Measurements from ENCODE around the gene LPO.
A peak's percentile ranks its signal among the peaks of the same experiment; 100 is the strongest.

The LPO gene

GRCh38 chr17:58245428-58246103, 7.2 kb downstream of the LPO start:
- H3K27me3 ChIP-seq (ENCODE audit: control insufficient read depth, insufficient read depth, low read length), result peaks cover 95% of the 10 kb centered on the region
- peaks cover 15% of the 10 kb centered on the region for H3K4me1 ChIP-seq (ENCODE audit: control insufficient read depth, insufficient read depth, low read length)
- H3K9ac ChIP-seq (ENCODE audit: low read length), result no peak overlapping the region
- no peaks in the 10 kb centered on the region for H3K36me3 ChIP-seq (ENCODE audit: control insufficient read depth, insufficient read depth, low read length)
- no peak overlapping the region for H3K4me3 ChIP-seq (ENCODE audit: low read depth, low read length)
- no peak overlapping the region for H3K27ac ChIP-seq (ENCODE audit: low read depth, low read length)
- H3K9me3 ChIP-seq (ENCODE audit: control insufficient read depth, insufficient read depth, low read depth, low read length), result peaks cover 8% of the 10 kb centered on the region

GRCh38 chr17:58246104-58246740, 7.8 kb downstream of the LPO start:
- H3K4me3 ChIP-seq (ENCODE audit: low read depth, low read length), result no peak overlapping the region
- no peaks in the 10 kb centered on the region for H3K36me3 ChIP-seq (ENCODE audit: control insufficient read depth, insufficient read depth, low read length)
- no peak overlapping the region for H3K9ac ChIP-seq (ENCODE audit: low read length)
- peaks cover 97% of the 10 kb centered on the region for H3K27me3 ChIP-seq (ENCODE audit: control insufficient read depth, insufficient read depth, low read length)
- peaks cover 9% of the 10 kb centered on the region for H3K9me3 ChIP-seq (ENCODE audit: control insufficient read depth, insufficient read depth, low read depth, low read length)
- H3K4me1 ChIP-seq (ENCODE audit: control insufficient read depth, insufficient read depth, low read length), result peaks cover 15% of the 10 kb centered on the region
- no peak overlapping the region for H3K27ac ChIP-seq (ENCODE audit: low read depth, low read length)

- Histone ChIP-seq H3K36me3 (ENCODE audit: control insufficient read depth, insufficient read depth, low read length) (no peaks in the 10 kb centered on the region), H3K9me3 (ENCODE audit: control insufficient read depth, insufficient read depth, low read depth, low read length) (peaks cover 9% of the 10 kb centered on the region), H3K27ac (ENCODE audit: low read depth, low read length) (no peak overlapping the region), H3K4me3 (ENCODE audit: low read depth, low read length) (no peak overlapping the region), H3K27me3 (ENCODE audit: control insufficient read depth, insufficient read depth, low read length) (peaks cover 97% of the 10 kb centered on the region), H3K9ac (ENCODE audit: low read length) (no peak overlapping the region), H3K4me1 (ENCODE audit: control insufficient read depth, insufficient read depth, low read length) (peaks cover 15% of the 10 kb centered on the region)
Measured at GRCh38 chr17:58246781-58247180, 8.4 kb downstream of the LPO start.

- H3K9ac ChIP-seq (ENCODE audit: low read length), result no peak overlapping the region
- no peak overlapping the region for H3K27ac ChIP-seq (ENCODE audit: low read depth, low read length)
- H3K27me3 ChIP-seq (ENCODE audit: control insufficient read depth, insufficient read depth, low read length), result peaks cover 97% of the 10 kb centered on the region
- peaks cover 9% of the 10 kb centered on the region for H3K9me3 ChIP-seq (ENCODE audit: control insufficient read depth, insufficient read depth, low read depth, low read length)
- H3K4me3 ChIP-seq (ENCODE audit: low read depth, low read length), result no peak overlapping the region
- no peaks in the 10 kb centered on the region for H3K36me3 ChIP-seq (ENCODE audit: control insufficient read depth, insufficient read depth, low read length)
- H3K4me1 ChIP-seq (ENCODE audit: control insufficient read depth, insufficient read depth, low read length), result peaks cover 11% of the 10 kb centered on the region
Measured at GRCh38 chr17:58247511-58248363, 9.4 kb downstream of the LPO start.

- no peak overlapping the region for H3K27ac ChIP-seq (ENCODE audit: low read depth, low read length)
- H3K27me3 ChIP-seq (ENCODE audit: control insufficient read depth, insufficient read depth, low read length), result peaks cover 93% of the 10 kb centered on the region
- no peak overlapping the region for H3K9ac ChIP-seq (ENCODE audit: low read length)
- H3K4me3 ChIP-seq (ENCODE audit: low read depth, low read length), result peak overlapping the region; percentile 61
- peaks cover 9% of the 10 kb centered on the region for H3K9me3 ChIP-seq (ENCODE audit: control insufficient read depth, insufficient read depth, low read depth, low read length)
- H3K4me1 ChIP-seq (ENCODE audit: control insufficient read depth, insufficient read depth, low read length), result peaks cover 11% of the 10 kb centered on the region
- no peaks in the 10 kb centered on the region for H3K36me3 ChIP-seq (ENCODE audit: control insufficient read depth, insufficient read depth, low read length)
Measured at GRCh38 chr17:58248955-58249269, 10.5 kb downstream of the LPO start.

GRCh38 chr17:58249270-58250133, 11.1 kb downstream of the LPO start:
- peaks cover 11% of the 10 kb centered on the region for H3K4me1 ChIP-seq (ENCODE audit: control insufficient read depth, insufficient read depth, low read length)
- peaks cover 9% of the 10 kb centered on the region for H3K9me3 ChIP-seq (ENCODE audit: control insufficient read depth, insufficient read depth, low read depth, low read length)
- no peak overlapping the region for H3K27ac ChIP-seq (ENCODE audit: low read depth, low read length)
- peak overlapping the region; percentile 61 for H3K4me3 ChIP-seq (ENCODE audit: low read depth, low read length)
- peaks cover 92% of the 10 kb centered on the region for H3K27me3 ChIP-seq (ENCODE audit: control insufficient read depth, insufficient read depth, low read length)
- H3K9ac ChIP-seq (ENCODE audit: low read length), result no peak overlapping the region
- H3K36me3 ChIP-seq (ENCODE audit: control insufficient read depth, insufficient read depth, low read length), result no peaks in the 10 kb centered on the region

- H3K4me1 ChIP-seq (ENCODE audit: control insufficient read depth, insufficient read depth, low read length), result peaks cover 11% of the 10 kb centered on the region
- no peak overlapping the region for H3K4me3 ChIP-seq (ENCODE audit: low read depth, low read length)
Measured at GRCh38 chr17:58250344-58251011, 12.1 kb downstream of the LPO start.

GRCh38 chr17:58252141-58252540, 13.8 kb downstream of the LPO start:
- no peak overlapping the region for H3K27ac ChIP-seq (ENCODE audit: low read depth, low read length)
- peaks cover 11% of the 10 kb centered on the region for H3K4me1 ChIP-seq (ENCODE audit: control insufficient read depth, insufficient read depth, low read length)
- H3K9me3 ChIP-seq (ENCODE audit: control insufficient read depth, insufficient read depth, low read depth, low read length), result peaks cover 9% of the 10 kb centered on the region
- H3K36me3 ChIP-seq (ENCODE audit: control insufficient read depth, insufficient read depth, low read length), result no peaks in the 10 kb centered on the region
- H3K27me3 ChIP-seq (ENCODE audit: control insufficient read depth, insufficient read depth, low read length), result peaks cover 72% of the 10 kb centered on the region
- no peak overlapping the region for H3K4me3 ChIP-seq (ENCODE audit: low read depth, low read length)
- H3K9ac ChIP-seq (ENCODE audit: low read length), result no peak overlapping the region

More at GRCh38 chr17:58250344-58251011, 12.1 kb downstream of the LPO start:
- peaks cover 86% of the 10 kb centered on the region for H3K27me3 ChIP-seq (ENCODE audit: control insufficient read depth, insufficient read depth, low read length)
- no peaks in the 10 kb centered on the region for H3K36me3 ChIP-seq (ENCODE audit: control insufficient read depth, insufficient read depth, low read length)
- no peak overlapping the region for H3K27ac ChIP-seq (ENCODE audit: low read depth, low read length)
- no peak overlapping the region for H3K9ac ChIP-seq (ENCODE audit: low read length)
- peaks cover 9% of the 10 kb centered on the region for H3K9me3 ChIP-seq (ENCODE audit: control insufficient read depth, insufficient read depth, low read depth, low read length)

GRCh38 chr17:58253082-58253481, 14.7 kb downstream of the LPO start:
- Histone ChIP-seq H3K27ac (ENCODE audit: low read depth, low read length) (no peak overlapping the region), H3K4me3 (ENCODE audit: low read depth, low read length) (no peak overlapping the region), H3K36me3 (ENCODE audit: control insufficient read depth, insufficient read depth, low read length) (no peaks in the 10 kb centered on the region), H3K9ac (ENCODE audit: low read length) (no peak overlapping the region), H3K4me1 (ENCODE audit: control insufficient read depth, insufficient read depth, low read length) (peaks cover 11% of the 10 kb centered on the region), H3K9me3 (ENCODE audit: control insufficient read depth, insufficient read depth, low read depth, low read length) (peaks cover 9% of the 10 kb centered on the region), H3K27me3 (ENCODE audit: control insufficient read depth, insufficient read depth, low read length) (peaks cover 64% of the 10 kb centered on the region)

GRCh38 chr17:58254803-58255202, 16.4 kb downstream of the LPO start:
- no peak overlapping the region for H3K27ac ChIP-seq (ENCODE audit: low read depth, low read length)
- H3K4me1 ChIP-seq (ENCODE audit: control insufficient read depth, insufficient read depth, low read length), result no peaks in the 10 kb centered on the region
- H3K9me3 ChIP-seq (ENCODE audit: control insufficient read depth, insufficient read depth, low read depth, low read length), result peaks cover 9% of the 10 kb centered on the region
- H3K36me3 ChIP-seq (ENCODE audit: control insufficient read depth, insufficient read depth, low read length), result no peaks in the 10 kb centered on the region
- peaks cover 56% of the 10 kb centered on the region for H3K27me3 ChIP-seq (ENCODE audit: control insufficient read depth, insufficient read depth, low read length)
- 0 out of 2 replicates have a peak overlapping the region, but pooled peaks have one; percentile 4 for H3K4me3 ChIP-seq (ENCODE audit: low read depth, low read length)
- H3K9ac ChIP-seq (ENCODE audit: low read length), result no peak overlapping the region
